NCI-H2227 treated with DMSO at 0.1 percent for 48 hours (cell line): ENCODE results near the gene CENPH.
"Not testable (repeated sequence)": the region's sequence is repeated elsewhere in the genome, so short reads cannot be mapped to it uniquely, and the experiment has no call there.

Experiments
- DNase-seq: peaks from one replicate; lab custom pipeline; 2025; lab: John Stamatoyannopoulos, UW

Gene CENPH

GRCh38 chr5:69209602-69210001 lies 20.2 kb downstream of the CENPH start:
- no peak for DNase-seq

- no peak for DNase-seq
Observed at GRCh38 chr5:69211200-69211599, 21.8 kb downstream of the CENPH start.

GRCh38 chr5:69212022-69212421 lies 22.6 kb downstream of the CENPH start:
- DNase-seq: no peak

- no peak for DNase-seq
Observed at GRCh38 chr5:69213513-69214215, 24.3 kb downstream of the CENPH start.

- DNase-seq: no peak
Observed at GRCh38 chr5:69217151-69217511, 27.7 kb downstream of the CENPH start.

- peak; percentile 84 for DNase-seq
Observed at GRCh38 chr5:69217548-69218526, 28.5 kb downstream of the CENPH start.

- no peak for DNase-seq
Observed at GRCh38 chr5:69219939-69220338, 30.6 kb downstream of the CENPH start.

GRCh38 chr5:69220371-69220770 lies 31.0 kb downstream of the CENPH start:
- DNase-seq: not testable (repeated sequence)

- DNase-seq: not testable (repeated sequence)
Observed at GRCh38 chr5:69220833-69221232, 31.4 kb downstream of the CENPH start.

- no peak for DNase-seq
Observed at GRCh38 chr5:69224520-69224919, 35.1 kb downstream of the CENPH start.

- DNase-seq: no peak
Observed at GRCh38 chr5:69225860-69226259, 36.5 kb downstream of the CENPH start.

- no peak for DNase-seq
Observed at GRCh38 chr5:69230181-69230580, 40.8 kb downstream of the CENPH start.

GRCh38 chr5:69231281-69231680 lies 41.9 kb downstream of the CENPH start:
- no peak for DNase-seq

- DNase-seq: no peak
Observed at GRCh38 chr5:69231851-69232250, 42.5 kb downstream of the CENPH start.

GRCh38 chr5:69234457-69235268 lies 45.3 kb downstream of the CENPH start, which contains the start of gene CDK7:
TSS of gene CDK7 (plus strand) at chr5:69234886. CDS start at chr5:69234976, 90 bp downstream.
- peak; percentile 62 for DNase-seq

GRCh38 chr5:69236733-69237132 lies 47.4 kb downstream of the CENPH start:
- DNase-seq: not testable (repeated sequence)

GRCh38 chr5:69237877-69238276 lies 48.5 kb downstream of the CENPH start:
- DNase-seq: no peak

- no peak for DNase-seq
Observed at GRCh38 chr5:69238760-69239251, 49.4 kb downstream of the CENPH start.

GRCh38 chr5:69242215-69242927 lies 53.0 kb downstream of the CENPH start:
- no peak for DNase-seq

- no peak for DNase-seq
Observed at GRCh38 chr5:69245031-69245430, 55.6 kb downstream of the CENPH start.

- DNase-seq: no peak
Observed at GRCh38 chr5:69248019-69248418, 58.6 kb downstream of the CENPH start.
